ENCODE data around the gene TLN1.

GRCh38 chr9:35771075-35771433, 39.1 kb upstream of the TLN1 start:
- TF ChIP-seq ZNF281 (CRISPR knock-in tag; IDR thresholded peaks at IDR 0.05): no peak
- no peak for TF ChIP-seq CTCF (IDR thresholded peaks at IDR 0.05)
- TF ChIP-seq NFATC4 (CRISPR knock-in tag; IDR thresholded peaks at IDR 0.05): no peak
- TF ChIP-seq CREB1 (CRISPR knock-in tag; IDR thresholded peaks at IDR 0.05): no peak
- TF ChIP-seq E2F4 (CRISPR knock-in tag; IDR thresholded peaks at IDR 0.05; ENCODE audit: borderline replicate concordance, low read depth): no peak
- TF ChIP-seq PRDM15 (CRISPR knock-in tag; IDR thresholded peaks at IDR 0.05): no peak
- no peak for TF ChIP-seq ZNF512 (CRISPR knock-in tag; IDR thresholded peaks at IDR 0.05; ENCODE audit: borderline replicate concordance)

Measured in WTC11 (cell line).